Liver (tissue), 9 donors: ENCODE data around the gene RPTOR. TPM values are rescaled to one million over a fixed set of nuclear protein-coding genes. Genes with fewer than 3 reads are reported as not detected.

Source experiments
- DNase-seq: peaks from one replicate; pipeline ENCODE4 v3.0.0-alpha.2; 2017; ENCODE audit warnings: low spot score
- H3K27ac ChIP-seq, 2 donors: one replicate each; pipeline ENCODE4 v1.7.0; 2013; ENCODE audit warnings: inconsistent platforms in 2 of 2, low read length in 2 of 2, control low read depth in 1 of 2, low read depth in 1 of 2, mild to moderate bottlenecking in 1 of 2
- H3K27me3 ChIP-seq, 4 donors: one replicate each; pipeline versions ENCODE4 v1.6.1 to v1.7.0; 2013; ENCODE audit warnings: low read length in 3 of 4, inconsistent platforms in 1 of 4, mild to moderate bottlenecking in 1 of 4, moderate library complexity in 1 of 4; ENCODE audit not compliant: control insufficient read depth in 4 of 4, insufficient read depth in 4 of 4
- H3K36me3 ChIP-seq, 4 donors: one replicate each; pipeline versions ENCODE4 v1.6.1 to v1.7.0; 2013; ENCODE audit warnings: low read length in 3 of 4, mild to moderate bottlenecking in 3 of 4, low read depth in 1 of 4, moderate library complexity in 1 of 4; ENCODE audit not compliant: control insufficient read depth in 4 of 4, insufficient read depth in 3 of 4
- H3K4me1 ChIP-seq, 4 donors: one replicate each; pipeline versions ENCODE4 v1.6.1 to v1.7.0; 2013; ENCODE audit warnings: low read length in 3 of 4, mild to moderate bottlenecking in 3 of 4, moderate library complexity in 1 of 4; ENCODE audit not compliant: control insufficient read depth in 4 of 4, insufficient read depth in 4 of 4
- H3K4me3 ChIP-seq, 3 donors: one replicate each; pipeline versions ENCODE4 v1.6.1 to v1.7.0; 2013; ENCODE audit warnings: low read length in 3 of 3, control low read depth in 1 of 3, low read depth in 1 of 3, mild to moderate bottlenecking in 1 of 3
- H3K9ac ChIP-seq, 2 donors: one replicate each; pipeline ENCODE4 v1.7.0; 2013; ENCODE audit warnings: low read length in 2 of 2, mild to moderate bottlenecking in 2 of 2, moderate library complexity in 2 of 2, control low read depth in 1 of 2, low read depth in 1 of 2
- H3K9me3 ChIP-seq, 4 donors: one replicate each; pipeline versions ENCODE4 v1.6.1 to v1.7.0; 2013; ENCODE audit warnings: low read length in 3 of 4; ENCODE audit not compliant: control insufficient read depth in 4 of 4
- FOXA1 ChIP-seq: IDR thresholded peaks from 2 replicates; pipeline ENCODE4 v1.6.1; 2016; ENCODE audit warnings: antibody characterized with exemption
- FOXA2 ChIP-seq: IDR thresholded peaks from 2 replicates; pipeline ENCODE4 v1.6.1; 2016; ENCODE audit warnings: antibody characterized with exemption
- GABPA ChIP-seq, 2 donors: IDR thresholded peaks in 1 of 2; conservative IDR thresholded peaks in 1 of 2; 2 replicates each; pipeline ENCODE4 v1.6.1; 2016; ENCODE audit warnings: antibody characterized with exemption in 2 of 2, mild to moderate bottlenecking in 1 of 2, moderate library complexity in 1 of 2
- JUND ChIP-seq, 2 donors: IDR thresholded peaks; 2 replicates each; pipeline ENCODE4 v1.6.1; 2016; ENCODE audit warnings: antibody characterized with exemption in 2 of 2
- NR2F2 ChIP-seq: IDR thresholded peaks from 2 replicates; pipeline ENCODE4 v1.6.1; 2016; ENCODE audit warnings: antibody characterized with exemption
- SP1 ChIP-seq: IDR thresholded peaks from 2 replicates; pipeline ENCODE4 v1.6.1; 2018; ENCODE audit warnings: antibody characterized with exemption, mild to moderate bottlenecking
- TAF1 ChIP-seq: conservative IDR thresholded peaks from 2 replicates; pipeline ENCODE4 v1.6.1; 2016; ENCODE audit warnings: antibody characterized with exemption, mild to moderate bottlenecking
- YY1 ChIP-seq: IDR thresholded peaks from 2 replicates; pipeline ENCODE4 v1.6.1; 2016; ENCODE audit warnings: antibody characterized with exemption, mild to moderate bottlenecking
- WGBS: extraction: QIAGEN DNeasy Blood & Tissue Kit; methylation state at CpG from one replicate; pipeline ENCODE4 v1.1.7; 2013; 5-methylcytosine and 5-hydroxymethylcytosine counted together
- polyA plus RNA-seq, 2 donors: library from polyadenylated mRNA; stranded (reverse) in 1 of 2; unstranded in 1 of 2; fragments of 200-250 nt in 1 of 2; fragments of >200 nt in 1 of 2; fragmentation: Nextera tagmentation in 1 of 2; extraction: Ambion mirVana in 1 of 2; gene quantifications; one replicate each; pipeline versions ENCODE4 v1.2.1 to v1.2.3, GENCODE V29; 2013 to 2015
- total RNA-seq, 2 donors: library from RNA; depleted of rRNA; stranded (reverse); fragments of >200 nt; gene quantifications; one replicate each; pipeline ENCODE4 v1.2.3, GENCODE V29; 2014
- TF ChIP-seq, protein P1 (sequence below): fragments of 150-350 bp; IDR thresholded peaks from 2 replicates; pipeline ENCODE4 v1.5.1; 2017; ENCODE audit warnings: improper control_type of control experiment, low read depth, low read length; ENCODE audit not compliant: missing input control
- TF ChIP-seq, protein P2 (sequence below): IDR thresholded peaks from 2 replicates; pipeline ENCODE4 v1.6.1; 2016; ENCODE audit warnings: antibody characterized with exemption, mild to moderate bottlenecking
- TF ChIP-seq, protein P3 (sequence below): IDR thresholded peaks from 2 replicates; pipeline ENCODE4 v1.6.1; 2016; ENCODE audit warnings: antibody characterized with exemption
- donor health status: healthy.
- donor health status: healthy.
- donor health status: healthy.
- donor health status: healthy.
- donor health status: healthy.

RPTOR gene
- total and polyA plus RNA-seq, 4 donors: 4.8 to 25.4 (median 11.6) TPM

DNA sequence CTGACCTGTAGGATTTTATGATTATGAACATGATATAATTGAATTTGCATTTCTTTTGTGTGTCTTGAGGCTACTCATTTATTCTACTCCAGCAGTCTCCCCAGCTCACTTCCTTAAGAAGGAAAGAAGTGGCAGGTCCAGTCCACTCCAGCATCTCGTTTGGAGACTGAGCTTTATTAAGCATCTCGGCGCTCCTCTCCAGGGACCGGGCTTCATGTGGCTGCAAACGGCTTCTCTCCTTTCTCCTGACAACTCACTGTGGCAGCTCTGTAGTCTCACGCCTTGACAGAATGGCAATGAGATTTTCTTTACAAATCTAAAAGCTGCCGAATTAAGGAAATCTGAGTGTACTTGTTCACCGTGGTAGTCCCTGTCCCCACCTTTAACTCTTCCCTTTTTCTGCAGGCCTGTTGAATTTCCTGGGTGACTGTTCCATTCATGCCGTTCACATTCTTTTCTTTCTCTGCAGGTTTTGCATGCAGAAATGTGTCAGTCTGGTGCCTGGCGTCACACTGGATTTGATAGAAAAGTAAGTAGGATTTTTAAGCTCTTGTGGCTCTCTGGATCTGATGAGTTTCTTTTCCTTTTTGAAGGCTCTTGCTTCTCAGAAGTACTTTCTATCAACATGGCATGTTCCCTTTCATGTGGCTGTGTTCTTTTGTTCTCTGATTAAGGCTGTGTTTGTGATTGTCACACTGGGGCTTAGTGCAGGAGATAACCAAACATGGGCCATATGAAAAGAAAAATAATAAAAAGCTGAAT lies 246.5 kb downstream of the RPTOR start:
- WGBS: 89% methylated on average over 10 of the region's 10 CpGs
- Histone ChIP-seq H3K4me1 (peaks cover 0 to 9% (median 2%) of the 10 kb centered on the region in 4 donors), H3K4me3 (no peak overlapping the region), H3K36me3 (no peaks in the 10 kb centered on the region), H3K9me3 (no peaks in the 10 kb centered on the region), H3K9ac (no peak overlapping the region), H3K27ac (no peak overlapping the region), H3K27me3 (no peaks in the 10 kb centered on the region)
- TF ChIP-seq FOXA2 (no peak), JUND (IDR thresholded peaks at IDR 0.05) (no peak), NR2F2 (no peak), GABPA (IDR thresholded peaks at IDR 0.05 in 1 of 2, conservative IDR thresholded peaks at IDR 0.05 in 1 of 2) (no peak), TAF1 (no peak), YY1 (no peak)
- TF ChIP-seq, protein P1, sequence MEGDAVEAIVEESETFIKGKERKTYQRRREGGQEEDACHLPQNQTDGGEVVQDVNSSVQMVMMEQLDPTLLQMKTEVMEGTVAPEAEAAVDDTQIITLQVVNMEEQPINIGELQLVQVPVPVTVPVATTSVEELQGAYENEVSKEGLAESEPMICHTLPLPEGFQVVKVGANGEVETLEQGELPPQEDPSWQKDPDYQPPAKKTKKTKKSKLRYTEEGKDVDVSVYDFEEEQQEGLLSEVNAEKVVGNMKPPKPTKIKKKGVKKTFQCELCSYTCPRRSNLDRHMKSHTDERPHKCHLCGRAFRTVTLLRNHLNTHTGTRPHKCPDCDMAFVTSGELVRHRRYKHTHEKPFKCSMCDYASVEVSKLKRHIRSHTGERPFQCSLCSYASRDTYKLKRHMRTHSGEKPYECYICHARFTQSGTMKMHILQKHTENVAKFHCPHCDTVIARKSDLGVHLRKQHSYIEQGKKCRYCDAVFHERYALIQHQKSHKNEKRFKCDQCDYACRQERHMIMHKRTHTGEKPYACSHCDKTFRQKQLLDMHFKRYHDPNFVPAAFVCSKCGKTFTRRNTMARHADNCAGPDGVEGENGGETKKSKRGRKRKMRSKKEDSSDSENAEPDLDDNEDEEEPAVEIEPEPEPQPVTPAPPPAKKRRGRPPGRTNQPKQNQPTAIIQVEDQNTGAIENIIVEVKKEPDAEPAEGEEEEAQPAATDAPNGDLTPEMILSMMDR: no peak
- DNase-seq: no peak

DNA sequence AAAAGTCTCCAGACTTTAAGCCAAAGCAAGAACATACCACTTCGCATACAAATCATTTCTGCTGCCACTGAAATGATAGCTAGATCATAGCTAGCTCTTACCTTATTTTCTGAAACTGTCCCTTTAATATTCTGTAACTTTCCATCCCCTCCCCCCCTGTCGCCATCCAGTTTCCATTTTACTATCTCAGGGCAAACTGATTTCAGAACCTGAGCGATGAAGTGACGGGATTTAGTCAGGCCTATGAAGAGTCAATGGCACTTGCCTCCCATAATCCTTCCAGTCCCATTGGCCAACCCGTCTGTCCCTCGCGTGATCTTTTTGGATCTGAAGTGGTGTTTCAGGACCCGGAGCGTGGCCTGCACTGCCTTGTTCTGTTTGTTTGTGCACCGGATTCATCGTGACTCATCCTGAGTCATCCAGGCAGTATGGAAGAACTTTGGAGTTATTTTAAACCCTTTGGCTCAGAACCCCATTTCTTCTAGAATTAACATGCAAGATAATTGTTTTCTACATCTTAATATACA lies 247.2 kb downstream of the RPTOR start:
- no peaks in the 10 kb centered on the region for H3K27me3 ChIP-seq
- no peak overlapping the region for H3K9ac ChIP-seq
- no peaks in the 10 kb centered on the region for H3K36me3 ChIP-seq
- no peak for DNase-seq
- H3K4me3 ChIP-seq: no peak overlapping the region
- peak overlapping the region in 1 of 2 donors; percentile 33 for H3K27ac ChIP-seq
- TF ChIP-seq, protein P2, sequence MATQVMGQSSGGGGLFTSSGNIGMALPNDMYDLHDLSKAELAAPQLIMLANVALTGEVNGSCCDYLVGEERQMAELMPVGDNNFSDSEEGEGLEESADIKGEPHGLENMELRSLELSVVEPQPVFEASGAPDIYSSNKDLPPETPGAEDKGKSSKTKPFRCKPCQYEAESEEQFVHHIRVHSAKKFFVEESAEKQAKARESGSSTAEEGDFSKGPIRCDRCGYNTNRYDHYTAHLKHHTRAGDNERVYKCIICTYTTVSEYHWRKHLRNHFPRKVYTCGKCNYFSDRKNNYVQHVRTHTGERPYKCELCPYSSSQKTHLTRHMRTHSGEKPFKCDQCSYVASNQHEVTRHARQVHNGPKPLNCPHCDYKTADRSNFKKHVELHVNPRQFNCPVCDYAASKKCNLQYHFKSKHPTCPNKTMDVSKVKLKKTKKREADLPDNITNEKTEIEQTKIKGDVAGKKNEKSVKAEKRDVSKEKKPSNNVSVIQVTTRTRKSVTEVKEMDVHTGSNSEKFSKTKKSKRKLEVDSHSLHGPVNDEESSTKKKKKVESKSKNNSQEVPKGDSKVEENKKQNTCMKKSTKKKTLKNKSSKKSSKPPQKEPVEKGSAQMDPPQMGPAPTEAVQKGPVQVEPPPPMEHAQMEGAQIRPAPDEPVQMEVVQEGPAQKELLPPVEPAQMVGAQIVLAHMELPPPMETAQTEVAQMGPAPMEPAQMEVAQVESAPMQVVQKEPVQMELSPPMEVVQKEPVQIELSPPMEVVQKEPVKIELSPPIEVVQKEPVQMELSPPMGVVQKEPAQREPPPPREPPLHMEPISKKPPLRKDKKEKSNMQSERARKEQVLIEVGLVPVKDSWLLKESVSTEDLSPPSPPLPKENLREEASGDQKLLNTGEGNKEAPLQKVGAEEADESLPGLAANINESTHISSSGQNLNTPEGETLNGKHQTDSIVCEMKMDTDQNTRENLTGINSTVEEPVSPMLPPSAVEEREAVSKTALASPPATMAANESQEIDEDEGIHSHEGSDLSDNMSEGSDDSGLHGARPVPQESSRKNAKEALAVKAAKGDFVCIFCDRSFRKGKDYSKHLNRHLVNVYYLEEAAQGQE: peak; percentile 94
- TF ChIP-seq JUND (IDR thresholded peaks at IDR 0.05): peak; percentile 70 to 83
- no peak for TF ChIP-seq FOXA1
- TF ChIP-seq SP1: peak; percentile 6
- WGBS: 83% methylated on average over 11 of the region's 11 CpGs
- peaks cover 0 to 9% (median 2%) of the 10 kb centered on the region in 4 donors for H3K4me1 ChIP-seq
- no peaks in the 10 kb centered on the region for H3K9me3 ChIP-seq

DNA sequence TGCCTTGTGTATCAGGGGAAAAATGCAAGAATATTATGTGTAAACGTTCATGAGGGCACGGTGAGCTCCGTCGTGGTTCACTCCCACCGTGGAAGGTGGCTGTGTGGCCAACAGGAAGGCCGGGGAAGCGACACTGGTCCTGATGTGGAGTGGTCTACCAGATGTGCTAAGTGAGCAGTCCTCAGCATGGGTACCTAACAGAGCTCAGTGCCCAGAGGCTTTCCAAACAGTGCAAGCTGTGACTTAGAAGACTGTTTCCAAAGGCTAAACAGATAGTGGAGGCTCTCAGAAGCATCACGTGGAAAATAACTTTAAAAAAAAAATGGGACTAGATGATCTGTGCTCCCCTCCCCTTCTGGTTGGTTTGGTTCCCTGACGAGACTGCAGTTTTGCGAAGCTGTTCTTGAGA lies 247.7 kb downstream of the RPTOR start:
- Histone ChIP-seq H3K9me3 (no peaks in the 10 kb centered on the region), H3K4me3 (no peak overlapping the region), H3K27me3 (no peaks in the 10 kb centered on the region), H3K9ac (no peak overlapping the region), H3K4me1 (peaks cover 0 to 9% (median 2%) of the 10 kb centered on the region in 4 donors), H3K27ac (peak overlapping the region; percentile 11 to 14), H3K36me3 (no peaks in the 10 kb centered on the region)
- peak; percentile 2 for TF ChIP-seq SP1
- TF ChIP-seq, protein P3, sequence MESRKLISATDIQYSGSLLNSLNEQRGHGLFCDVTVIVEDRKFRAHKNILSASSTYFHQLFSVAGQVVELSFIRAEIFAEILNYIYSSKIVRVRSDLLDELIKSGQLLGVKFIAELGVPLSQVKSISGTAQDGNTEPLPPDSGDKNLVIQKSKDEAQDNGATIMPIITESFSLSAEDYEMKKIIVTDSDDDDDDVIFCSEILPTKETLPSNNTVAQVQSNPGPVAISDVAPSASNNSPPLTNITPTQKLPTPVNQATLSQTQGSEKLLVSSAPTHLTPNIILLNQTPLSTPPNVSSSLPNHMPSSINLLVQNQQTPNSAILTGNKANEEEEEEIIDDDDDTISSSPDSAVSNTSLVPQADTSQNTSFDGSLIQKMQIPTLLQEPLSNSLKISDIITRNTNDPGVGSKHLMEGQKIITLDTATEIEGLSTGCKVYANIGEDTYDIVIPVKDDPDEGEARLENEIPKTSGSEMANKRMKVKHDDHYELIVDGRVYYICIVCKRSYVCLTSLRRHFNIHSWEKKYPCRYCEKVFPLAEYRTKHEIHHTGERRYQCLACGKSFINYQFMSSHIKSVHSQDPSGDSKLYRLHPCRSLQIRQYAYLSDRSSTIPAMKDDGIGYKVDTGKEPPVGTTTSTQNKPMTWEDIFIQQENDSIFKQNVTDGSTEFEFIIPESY: no peak
- WGBS: 86% methylated on average over 10 of the region's 10 CpGs
- DNase-seq: no peak
